Measurements from ENCODE around the gene HOXD4.
A peak's percentile ranks its signal among the peaks of the same experiment; 100 is the strongest.

HOXD4 gene

GRCh38 chr2:176114120-176114929, 37.0 kb upstream of the HOXD4 start:
- no peak for DNase-seq

DNA sequence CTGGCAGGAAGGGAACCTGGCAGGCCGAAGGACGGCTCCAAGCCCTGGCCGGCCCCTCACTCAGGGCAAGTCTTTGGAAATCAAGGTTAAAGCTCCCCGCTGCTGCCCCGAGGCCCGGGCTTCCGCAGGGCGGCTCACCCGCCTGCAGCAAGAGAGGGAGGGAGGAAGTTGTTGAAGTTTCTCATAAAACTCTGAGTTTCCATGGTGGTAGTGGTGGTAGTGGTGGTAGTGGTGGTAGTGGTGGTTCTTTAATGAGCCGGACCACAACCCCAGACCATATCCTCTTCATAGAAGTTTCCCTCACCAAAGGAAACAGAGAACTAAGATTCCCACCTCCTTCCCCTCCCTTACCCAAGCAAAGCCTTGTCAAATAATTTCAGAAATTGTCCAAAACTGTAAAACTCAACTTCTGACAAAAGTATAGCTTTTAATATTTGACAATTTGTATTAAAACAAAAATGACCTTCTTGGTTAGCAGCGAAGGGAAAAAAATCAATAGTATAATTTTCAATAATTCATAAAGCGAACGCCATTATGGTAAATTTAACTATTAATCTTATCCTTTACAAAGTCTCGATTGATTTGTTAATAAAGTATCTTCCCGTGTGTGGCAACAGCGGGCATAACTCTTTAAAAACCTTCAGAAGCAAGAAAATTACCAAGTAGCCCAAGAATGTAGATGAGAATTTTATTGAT, 36.3 kb upstream of the HOXD4 start:
- no peak for DNase-seq

DNA sequence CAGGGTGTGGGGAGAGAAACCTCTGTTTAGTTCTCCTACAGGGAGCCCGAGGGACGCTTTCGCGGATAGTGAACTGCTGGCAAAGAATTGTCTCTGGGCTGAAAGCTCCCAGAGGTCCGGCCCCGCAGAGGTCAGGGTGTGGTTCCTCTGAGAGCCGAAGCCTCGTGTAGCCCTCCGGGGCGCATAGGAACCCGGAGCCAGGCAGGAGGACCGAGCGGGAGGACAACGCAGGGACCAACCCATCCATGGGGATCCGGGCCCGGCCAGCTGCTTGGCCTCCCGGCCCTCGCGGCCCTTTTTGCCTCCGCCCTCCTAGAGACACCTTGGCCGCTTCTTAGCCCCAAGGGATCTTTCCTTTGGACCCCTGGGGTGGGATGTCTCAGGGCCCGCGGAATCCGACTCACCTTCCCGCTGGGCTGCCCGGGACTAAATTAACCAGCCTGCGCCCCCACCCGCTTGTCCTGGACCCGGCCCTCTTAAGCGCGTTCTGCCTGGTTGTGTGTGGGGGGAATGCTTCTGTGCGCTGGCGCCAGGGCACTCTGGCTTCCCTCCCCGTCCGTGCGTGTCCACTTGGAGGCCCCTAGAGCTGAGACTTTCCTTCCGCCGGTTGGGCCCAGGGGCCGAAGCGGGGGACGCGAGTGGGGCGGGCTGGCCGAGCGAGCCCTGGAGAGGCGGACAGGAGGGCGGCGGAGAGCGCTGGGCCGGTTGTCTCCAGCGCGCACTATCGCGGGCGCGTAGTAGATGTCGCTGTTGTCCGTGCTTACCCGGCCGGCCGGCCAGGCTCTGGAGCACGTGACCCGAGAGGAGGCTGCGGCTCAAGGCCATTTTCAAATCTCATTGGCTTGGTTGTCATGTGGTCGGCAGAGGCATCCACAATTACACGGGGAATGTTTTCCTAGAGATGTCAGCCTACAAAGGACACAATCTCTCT, 35.2 kb upstream of the HOXD4 start, which contains the start of gene HOXD10:
TSS of gene HOXD10 (plus strand) at position 896 of the 931 bp plus-strand sequence. CDS start 56 bp downstream, outside the sequence.
- no peak for DNase-seq

DNA sequence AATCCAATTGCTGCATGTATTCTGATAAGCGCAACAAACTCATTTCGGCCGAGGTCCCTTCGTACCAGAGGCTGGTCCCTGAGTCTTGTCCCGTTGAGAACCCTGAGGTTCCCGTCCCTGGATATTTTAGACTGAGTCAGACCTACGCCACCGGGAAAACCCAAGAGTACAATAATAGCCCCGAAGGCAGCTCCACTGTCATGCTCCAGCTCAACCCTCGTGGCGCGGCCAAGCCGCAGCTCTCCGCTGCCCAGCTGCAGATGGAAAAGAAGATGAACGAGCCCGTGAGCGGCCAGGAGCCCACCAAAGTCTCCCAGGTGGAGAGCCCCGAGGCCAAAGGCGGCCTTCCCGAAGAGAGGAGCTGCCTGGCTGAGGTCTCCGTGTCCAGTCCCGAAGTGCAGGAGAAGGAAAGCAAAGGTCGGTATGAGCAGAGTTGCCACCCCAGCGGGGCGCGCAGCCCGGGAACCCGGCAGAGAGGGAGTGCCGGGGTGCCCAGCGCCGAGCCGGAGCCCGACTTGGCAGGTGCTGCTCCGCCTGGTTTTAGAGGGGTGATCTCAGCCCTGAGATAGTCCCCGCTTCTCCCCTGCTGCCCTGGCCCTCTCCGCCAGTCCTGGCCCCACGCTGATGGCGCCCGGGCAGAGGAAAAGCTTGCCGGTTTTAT, 34.1 kb upstream of the HOXD4 start:
- no peak for DNase-seq

- DNase-seq = no peak
Observed at GRCh38 chr2:176117823-176118371, 33.5 kb upstream of the HOXD4 start.

DNA sequence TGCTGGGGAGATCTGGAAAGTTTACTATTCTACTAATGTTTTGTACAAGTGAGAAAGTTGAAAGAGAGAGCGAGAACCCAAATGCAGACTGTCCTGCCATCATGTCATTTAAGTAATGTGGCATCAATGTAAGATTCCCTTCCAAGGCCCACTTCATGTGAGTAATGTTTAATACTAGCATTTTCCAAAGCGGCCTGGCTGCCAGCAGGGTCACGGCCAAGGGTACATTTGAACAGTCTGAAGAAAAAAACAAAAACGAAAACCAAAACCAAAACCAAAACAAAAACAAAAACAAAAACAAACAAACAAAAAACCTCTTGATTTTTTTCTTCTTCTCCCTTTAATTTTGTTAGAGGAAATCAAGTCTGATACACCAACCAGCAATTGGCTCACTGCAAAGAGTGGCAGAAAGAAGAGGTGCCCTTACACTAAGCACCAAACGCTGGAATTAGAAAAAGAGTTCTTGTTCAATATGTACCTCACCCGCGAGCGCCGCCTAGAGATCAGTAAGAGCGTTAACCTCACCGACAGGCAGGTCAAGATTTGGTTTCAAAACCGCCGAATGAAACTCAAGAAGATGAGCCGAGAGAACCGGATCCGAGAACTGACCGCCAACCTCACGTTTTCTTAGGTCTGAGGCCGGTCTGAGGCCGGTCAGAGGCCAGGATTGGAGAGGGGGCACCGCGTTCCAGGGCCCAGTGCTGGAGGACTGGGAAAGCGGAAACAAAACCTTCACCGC, 32.6 kb upstream of the HOXD4 start:
- no peak for DNase-seq

- no peak for DNase-seq
Observed at GRCh38 chr2:176120364-176121189, 30.8 kb upstream of the HOXD4 start.

DNA sequence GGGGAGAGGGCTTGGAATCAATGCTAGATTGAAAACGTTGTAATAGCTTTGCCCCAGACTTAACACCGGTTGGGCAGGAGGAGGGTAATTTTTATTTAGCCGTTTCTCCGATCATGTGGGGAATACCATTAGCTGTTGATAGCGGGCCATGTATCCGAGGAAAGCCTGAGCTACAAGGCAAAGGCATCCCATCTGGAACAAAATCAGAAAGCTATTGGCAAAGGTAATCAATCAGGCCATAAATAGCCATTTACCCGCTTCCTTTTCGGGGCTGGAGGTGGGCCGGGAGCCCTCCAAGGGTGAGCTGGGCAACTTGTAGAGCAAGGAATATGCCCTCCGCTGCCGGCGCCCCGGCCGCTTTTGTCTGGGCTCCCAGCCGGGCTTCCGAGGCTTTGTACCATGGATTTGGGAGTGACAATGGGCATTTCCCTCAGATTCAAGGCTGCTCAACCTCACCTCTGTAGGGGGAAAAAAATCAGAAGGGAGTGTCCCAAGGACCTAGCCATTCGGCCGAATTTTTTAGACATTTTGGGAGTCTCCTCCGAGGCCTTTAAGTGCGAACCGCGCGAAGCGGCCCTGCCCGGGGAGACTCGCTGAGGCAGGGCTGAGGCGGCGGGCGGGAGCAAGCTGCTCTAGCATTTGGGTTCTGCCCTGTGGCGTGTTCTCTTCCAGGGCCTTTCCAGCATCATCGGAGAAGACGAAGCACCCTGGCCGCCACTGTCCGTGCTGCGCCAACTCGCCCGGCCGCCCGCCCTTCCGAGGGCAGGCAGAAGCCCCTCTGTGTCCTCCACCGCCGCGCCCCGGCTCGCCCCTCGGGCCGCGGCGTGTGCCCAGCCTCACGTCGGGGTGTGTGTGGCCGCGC, 29.9 kb upstream of the HOXD4 start:
- DNase-seq = no peak

DNA sequence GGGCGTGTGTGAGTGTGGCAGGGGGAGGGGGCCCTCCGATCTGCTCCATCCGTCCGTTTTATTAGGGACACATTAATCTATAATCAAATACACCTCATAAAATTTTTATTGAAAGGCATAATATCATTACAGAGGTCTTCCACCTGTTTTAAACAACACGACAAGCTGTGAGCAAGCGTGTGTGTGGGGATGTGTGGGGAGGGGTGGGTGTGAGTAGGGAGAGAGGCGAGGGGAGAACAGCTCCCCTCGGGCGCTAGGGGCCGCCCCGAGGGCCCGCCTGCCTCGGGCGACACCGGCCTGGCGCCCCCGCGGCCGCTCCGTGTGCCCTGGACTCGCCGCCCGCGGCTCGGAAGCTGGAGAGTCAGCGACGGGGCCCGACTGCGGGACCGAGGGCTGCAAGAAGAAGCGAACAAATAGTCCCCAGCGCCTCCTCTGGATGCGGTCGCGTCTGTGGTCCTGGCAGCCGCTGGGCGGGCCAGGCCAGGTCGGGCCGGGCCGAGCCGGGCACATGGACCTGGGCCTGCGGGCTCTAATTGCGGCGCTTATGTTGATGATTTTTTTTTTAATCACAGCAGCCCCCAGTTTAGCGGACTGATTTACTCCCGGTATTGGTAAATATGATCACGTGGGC, 29.2 kb upstream of the HOXD4 start:
- DNase-seq = no peak

GRCh38 chr2:176122683-176123410, 28.5 kb upstream of the HOXD4 start, which contains the start of gene HOXD9:
Gene HOXD9 (plus strand): TSS chr2:176122719. CDS start chr2:176122769, 50 bp downstream.
- no peak for DNase-seq

GRCh38 chr2:176123411-176124109, 27.8 kb upstream of the HOXD4 start:
- DNase-seq = no peak

DNA sequence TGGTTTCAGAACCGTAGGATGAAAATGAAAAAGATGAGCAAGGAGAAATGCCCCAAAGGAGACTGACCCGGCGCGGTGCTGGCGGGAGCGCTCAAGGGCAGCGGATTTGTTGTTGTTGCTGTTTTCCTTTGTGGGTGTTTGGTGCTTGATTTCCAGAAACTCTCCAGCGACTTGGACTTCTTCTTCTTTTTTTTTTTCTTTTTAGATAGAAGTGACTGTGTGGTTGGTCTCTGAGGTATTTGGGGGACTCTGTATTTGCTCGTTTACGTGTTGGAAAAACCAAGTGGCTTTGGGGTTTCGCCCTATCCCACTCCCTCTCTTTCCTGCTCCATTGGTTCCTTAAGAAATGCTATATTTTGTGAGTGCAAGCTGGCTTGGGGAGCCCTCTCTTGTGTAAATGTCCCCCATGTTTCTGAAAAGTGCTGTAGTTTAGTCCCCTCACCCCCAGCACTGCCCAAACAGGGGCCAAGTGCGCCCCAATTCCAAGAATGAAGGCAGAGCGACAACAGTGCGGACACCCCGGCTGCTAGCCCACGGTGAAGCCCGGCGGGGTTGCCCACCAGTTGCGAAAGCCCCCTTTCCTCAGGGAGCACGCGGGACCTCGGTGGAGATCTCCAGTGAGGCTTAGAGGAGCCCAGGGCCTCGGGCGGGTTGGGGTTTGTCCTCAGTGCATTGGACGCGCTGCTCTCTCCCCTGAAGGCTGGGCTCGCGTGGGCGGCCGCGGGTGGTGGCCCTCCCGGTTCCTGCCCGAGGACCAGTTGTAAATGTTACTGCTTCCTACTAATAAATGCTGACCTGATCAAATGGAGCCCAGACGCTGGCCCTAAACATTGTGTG, 27.0 kb upstream of the HOXD4 start:
- DNase-seq = no peak

DNA sequence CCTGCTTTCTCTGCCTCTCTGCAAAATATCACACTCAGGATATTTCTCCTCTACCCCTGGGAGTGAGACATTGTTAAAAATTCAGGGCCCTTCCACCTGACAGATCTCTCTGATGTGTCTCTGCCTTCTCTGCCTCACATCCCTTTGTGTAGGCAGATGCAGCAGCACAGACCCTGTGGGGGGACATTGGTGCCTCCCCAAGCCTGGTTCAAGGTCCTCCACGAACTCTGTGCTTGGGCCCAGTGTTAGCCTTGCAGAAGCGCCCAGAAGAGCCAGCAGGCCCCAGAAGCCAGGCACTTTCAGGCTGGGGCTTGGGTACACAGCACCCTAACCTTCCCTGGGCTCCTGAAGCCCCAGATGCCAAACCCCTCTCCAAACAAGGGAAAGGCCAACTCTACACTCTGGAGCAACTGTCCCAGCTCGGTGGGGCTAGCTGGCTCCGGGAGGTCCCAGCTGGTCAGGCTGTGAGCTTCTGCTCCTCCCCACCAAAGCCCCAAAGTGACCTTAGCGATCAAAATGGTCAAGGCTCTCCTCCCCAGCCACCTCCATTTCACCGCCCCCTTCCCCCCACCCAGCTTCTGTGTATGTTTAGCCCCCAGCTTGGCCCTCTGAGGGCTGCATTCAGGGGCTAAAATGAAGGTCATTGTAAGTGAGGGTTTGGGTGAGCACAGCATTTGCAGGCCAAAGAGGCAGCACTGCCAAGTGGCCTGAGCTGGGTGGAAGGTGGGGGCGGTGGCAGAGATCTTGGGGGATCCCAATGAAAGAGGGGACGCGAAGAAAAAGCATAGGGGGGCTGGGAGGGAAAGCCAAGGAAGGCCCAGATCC, 26.2 kb upstream of the HOXD4 start:
- DNase-seq = no peak

- no peak for DNase-seq
Observed at GRCh38 chr2:176125772-176126054, 25.6 kb upstream of the HOXD4 start.

- DNase-seq = peak; percentile 31
Observed at GRCh38 chr2:176126929-176127773, 24.2 kb upstream of the HOXD4 start.

Data from stimulated activated naive CD4-positive, alpha-beta T cell treated with Interleukin-2 at 50 U/mL for 16 hours (primary cell).